Dendritic cell treated with granulocyte-macrophage colony-stimulating factor and Interleukin-4, amounts not matched to agents 40 ng/mL and 50 ng/mL, for 4 days (primary cell): ENCODE results near the gene CRB1.

ENCODE experiments used
- H3K27ac Mint-ChIP-seq: one replicate; pipeline ENCODE4 v1.8.0; 2022; ENCODE audit warnings: mild to moderate bottlenecking, mixed read lengths
- H3K27me3 Mint-ChIP-seq: one replicate; pipeline ENCODE4 v1.8.0; 2022; ENCODE audit warnings: mild to moderate bottlenecking, mixed read lengths
- H3K36me3 Mint-ChIP-seq: one replicate; pipeline ENCODE4 v1.8.0; 2022; ENCODE audit warnings: low read depth, mixed read lengths
- H3K4me1 Mint-ChIP-seq: one replicate; pipeline ENCODE4 v1.8.0; 2022; ENCODE audit warnings: low read depth, mixed read lengths
- H3K4me3 Mint-ChIP-seq: one replicate; pipeline ENCODE4 v1.8.0; 2022; ENCODE audit warnings: mild to moderate bottlenecking, moderate library complexity, mixed read lengths
- H3K9me3 Mint-ChIP-seq: one replicate; pipeline ENCODE4 v1.8.0; 2022; ENCODE audit warnings: mixed read lengths
- intact Hi-C: fragments of 100-400 bp; cut with micrococcal nuclease; formaldehyde crosslinking; loops from one replicate; pipeline ENCODE4 v1.15.0; 2022

CRB1 gene

GRCh38 chr1:197268012-197268411, at the start of gene CRB1:
TSS of gene CRB1 (plus strand) at chr1:197268252. CDS start at chr1:197268413, 161 bp downstream.
- H3K4me1 Mint-ChIP-seq = no peaks in the 10 kb centered on the region
- H3K27ac Mint-ChIP-seq = no peak within 1 kb of the TSS
- peaks cover 9% of the 10 kb centered on the region for H3K9me3 Mint-ChIP-seq
- no peaks in the 10 kb centered on the region for H3K36me3 Mint-ChIP-seq
- no peak within 1 kb of the TSS for H3K4me3 Mint-ChIP-seq
- intact Hi-C loops = no loop called here
- no peaks in the 10 kb centered on the region for H3K27me3 Mint-ChIP-seq

- Mint-ChIP-seq H3K4me3 (no peak overlapping the region), H3K4me1 (no peaks in the 10 kb centered on the region), H3K36me3 (no peaks in the 10 kb centered on the region), H3K27me3 (no peaks in the 10 kb centered on the region), H3K9me3 (peaks cover 9% of the 10 kb centered on the region), H3K27ac (no peak overlapping the region)
- intact Hi-C loops = no loop called here
Measured at GRCh38 chr1:197218857-197219256, 49.2 kb upstream of the CRB1 start.

GRCh38 chr1:197222025-197222685, 45.9 kb upstream of the CRB1 start:
- intact Hi-C loops = no loop called here
- Mint-ChIP-seq H3K4me3 (no peak overlapping the region), H3K27me3 (no peaks in the 10 kb centered on the region), H3K9me3 (no peaks in the 10 kb centered on the region), H3K36me3 (no peaks in the 10 kb centered on the region), H3K4me1 (no peaks in the 10 kb centered on the region), H3K27ac (no peak overlapping the region)

- no peak overlapping the region for H3K27ac Mint-ChIP-seq
- no peak overlapping the region for H3K4me3 Mint-ChIP-seq
- intact Hi-C loops = no loop called here
- no peaks in the 10 kb centered on the region for H3K27me3 Mint-ChIP-seq
- H3K4me1 Mint-ChIP-seq = no peaks in the 10 kb centered on the region
- no peaks in the 10 kb centered on the region for H3K36me3 Mint-ChIP-seq
- no peaks in the 10 kb centered on the region for H3K9me3 Mint-ChIP-seq
Measured at GRCh38 chr1:197222780-197223179, 45.3 kb upstream of the CRB1 start.

- Mint-ChIP-seq H3K27me3 (no peaks in the 10 kb centered on the region), H3K4me1 (no peaks in the 10 kb centered on the region), H3K9me3 (no peaks in the 10 kb centered on the region), H3K36me3 (no peaks in the 10 kb centered on the region), H3K27ac (no peak overlapping the region), H3K4me3 (no peak overlapping the region)
- intact Hi-C loops = no loop called here
Measured at GRCh38 chr1:197224160-197224559, 43.9 kb upstream of the CRB1 start.

GRCh38 chr1:197225611-197226010, 42.4 kb upstream of the CRB1 start:
- Mint-ChIP-seq H3K27me3 (no peaks in the 10 kb centered on the region), H3K9me3 (no peaks in the 10 kb centered on the region), H3K4me3 (no peak overlapping the region), H3K4me1 (no peaks in the 10 kb centered on the region), H3K27ac (no peak overlapping the region), H3K36me3 (no peaks in the 10 kb centered on the region)
- intact Hi-C loops = no loop called here

GRCh38 chr1:197234581-197234980, 33.5 kb upstream of the CRB1 start:
- no peaks in the 10 kb centered on the region for H3K9me3 Mint-ChIP-seq
- H3K36me3 Mint-ChIP-seq = no peaks in the 10 kb centered on the region
- H3K4me3 Mint-ChIP-seq = no peak overlapping the region
- intact Hi-C loops = no loop called here
- no peaks in the 10 kb centered on the region for H3K4me1 Mint-ChIP-seq
- H3K27me3 Mint-ChIP-seq = no peaks in the 10 kb centered on the region
- H3K27ac Mint-ChIP-seq = no peak overlapping the region

GRCh38 chr1:197235355-197235754, 32.7 kb upstream of the CRB1 start:
- Mint-ChIP-seq H3K36me3 (no peaks in the 10 kb centered on the region), H3K9me3 (no peaks in the 10 kb centered on the region), H3K27ac (no peak overlapping the region), H3K4me3 (no peak overlapping the region), H3K4me1 (no peaks in the 10 kb centered on the region), H3K27me3 (no peaks in the 10 kb centered on the region)
- intact Hi-C loops = no loop called here

GRCh38 chr1:197247465-197247864, 20.6 kb upstream of the CRB1 start:
- intact Hi-C loops = no loop called here
- Mint-ChIP-seq H3K4me1 (no peaks in the 10 kb centered on the region), H3K36me3 (no peaks in the 10 kb centered on the region), H3K27ac (no peak overlapping the region), H3K27me3 (no peaks in the 10 kb centered on the region), H3K4me3 (no peak overlapping the region), H3K9me3 (no peaks in the 10 kb centered on the region)

GRCh38 chr1:197249324-197249723, 18.7 kb upstream of the CRB1 start:
- Mint-ChIP-seq H3K36me3 (no peaks in the 10 kb centered on the region), H3K9me3 (no peaks in the 10 kb centered on the region), H3K27me3 (no peaks in the 10 kb centered on the region), H3K27ac (no peak overlapping the region), H3K4me3 (no peak overlapping the region), H3K4me1 (no peaks in the 10 kb centered on the region)
- intact Hi-C loops = no loop called here

- no peaks in the 10 kb centered on the region for H3K27me3 Mint-ChIP-seq
- no peaks in the 10 kb centered on the region for H3K9me3 Mint-ChIP-seq
- H3K4me1 Mint-ChIP-seq = no peaks in the 10 kb centered on the region
- no peak overlapping the region for H3K4me3 Mint-ChIP-seq
- no peak overlapping the region for H3K27ac Mint-ChIP-seq
- H3K36me3 Mint-ChIP-seq = no peaks in the 10 kb centered on the region
- intact Hi-C loops = no loop called here
Measured at GRCh38 chr1:197250616-197251015, 17.4 kb upstream of the CRB1 start.

- no peak overlapping the region for H3K4me3 Mint-ChIP-seq
- no peaks in the 10 kb centered on the region for H3K9me3 Mint-ChIP-seq
- H3K4me1 Mint-ChIP-seq = no peaks in the 10 kb centered on the region
- H3K27me3 Mint-ChIP-seq = no peaks in the 10 kb centered on the region
- H3K27ac Mint-ChIP-seq = no peak overlapping the region
- H3K36me3 Mint-ChIP-seq = no peaks in the 10 kb centered on the region
- intact Hi-C loops = no loop called here
Measured at GRCh38 chr1:197252973-197253372, 15.1 kb upstream of the CRB1 start.

- H3K4me1 Mint-ChIP-seq = no peaks in the 10 kb centered on the region
- no peak overlapping the region for H3K4me3 Mint-ChIP-seq
- H3K36me3 Mint-ChIP-seq = no peaks in the 10 kb centered on the region
- intact Hi-C loops = no loop called here
- no peaks in the 10 kb centered on the region for H3K9me3 Mint-ChIP-seq
- H3K27me3 Mint-ChIP-seq = no peaks in the 10 kb centered on the region
- H3K27ac Mint-ChIP-seq = no peak overlapping the region
Measured at GRCh38 chr1:197254866-197255265, 13.2 kb upstream of the CRB1 start.

- Mint-ChIP-seq H3K9me3 (peaks cover 9% of the 10 kb centered on the region), H3K4me1 (no peaks in the 10 kb centered on the region), H3K27ac (no peak overlapping the region), H3K36me3 (no peaks in the 10 kb centered on the region), H3K4me3 (no peak overlapping the region), H3K27me3 (no peaks in the 10 kb centered on the region)
- intact Hi-C loops = no loop called here
Measured at GRCh38 chr1:197264936-197265567, 3.0 kb upstream of the CRB1 start.

GRCh38 chr1:197269053-197269452, 1.0 kb downstream of the CRB1 start:
- intact Hi-C loops = no loop called here

More at GRCh38 chr1:197269053-197269452, 1.0 kb downstream of the CRB1 start:
- Mint-ChIP-seq H3K36me3 (no peaks in the 10 kb centered on the region), H3K9me3 (peaks cover 9% of the 10 kb centered on the region), H3K4me3 (no peak overlapping the region), H3K27me3 (no peaks in the 10 kb centered on the region), H3K4me1 (no peaks in the 10 kb centered on the region), H3K27ac (no peak overlapping the region)
